Measurements from ENCODE around the gene IRX2. TPM values are rescaled to one million over a fixed set of nuclear protein-coding genes. Genes with fewer than 3 reads are reported as not detected.

The IRX2 gene
- total RNA-seq, 2 donors from 2014 or later = 0.12 TPM; not detected in 1

DNA sequence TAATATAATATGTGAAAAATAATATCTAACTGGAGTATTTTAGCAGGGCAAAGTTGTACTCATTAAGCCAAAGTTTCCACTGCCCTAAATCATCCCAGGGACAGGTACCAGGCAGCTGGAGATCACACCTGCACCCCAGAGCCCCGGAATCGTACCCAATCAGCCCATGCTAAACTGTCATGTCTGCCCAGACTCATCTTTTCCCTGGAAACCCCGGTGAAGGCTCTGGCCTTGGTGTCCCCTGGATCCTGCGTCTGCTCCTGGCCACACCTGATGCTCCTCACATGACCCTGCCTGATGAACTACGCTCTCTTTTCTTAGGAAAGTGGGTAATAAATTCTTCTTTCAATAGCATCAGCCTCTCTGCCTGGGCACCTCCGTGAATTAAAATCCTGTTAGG, 15.6 kb upstream of the IRX2 start:
- Histone ChIP-seq H3K9me3 (no peaks in the 10 kb centered on the region), H3K36me3 (no peaks in the 10 kb centered on the region), H3K27me3 (no peaks in the 10 kb centered on the region), H3K9ac (ENCODE audit: low read depth in 2 of 2, low read length in 2 of 2) (no peak overlapping the region), H3K4me1 (no peaks in the 10 kb centered on the region), H3K4me3 (no peak overlapping the region), H3K27ac (no peak overlapping the region)
- DNase-seq = no peak
- intact Hi-C loops (cut with DNase I) = no loop called here
- TF ChIP-seq, protein P1, sequence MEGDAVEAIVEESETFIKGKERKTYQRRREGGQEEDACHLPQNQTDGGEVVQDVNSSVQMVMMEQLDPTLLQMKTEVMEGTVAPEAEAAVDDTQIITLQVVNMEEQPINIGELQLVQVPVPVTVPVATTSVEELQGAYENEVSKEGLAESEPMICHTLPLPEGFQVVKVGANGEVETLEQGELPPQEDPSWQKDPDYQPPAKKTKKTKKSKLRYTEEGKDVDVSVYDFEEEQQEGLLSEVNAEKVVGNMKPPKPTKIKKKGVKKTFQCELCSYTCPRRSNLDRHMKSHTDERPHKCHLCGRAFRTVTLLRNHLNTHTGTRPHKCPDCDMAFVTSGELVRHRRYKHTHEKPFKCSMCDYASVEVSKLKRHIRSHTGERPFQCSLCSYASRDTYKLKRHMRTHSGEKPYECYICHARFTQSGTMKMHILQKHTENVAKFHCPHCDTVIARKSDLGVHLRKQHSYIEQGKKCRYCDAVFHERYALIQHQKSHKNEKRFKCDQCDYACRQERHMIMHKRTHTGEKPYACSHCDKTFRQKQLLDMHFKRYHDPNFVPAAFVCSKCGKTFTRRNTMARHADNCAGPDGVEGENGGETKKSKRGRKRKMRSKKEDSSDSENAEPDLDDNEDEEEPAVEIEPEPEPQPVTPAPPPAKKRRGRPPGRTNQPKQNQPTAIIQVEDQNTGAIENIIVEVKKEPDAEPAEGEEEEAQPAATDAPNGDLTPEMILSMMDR (IDR thresholded peaks at IDR 0.05) = no peak

- no peaks in the 10 kb centered on the region for H3K27me3 ChIP-seq
- no peak overlapping the region for H3K9ac ChIP-seq (ENCODE audit: low read depth in 2 of 2, low read length in 2 of 2)
- H3K4me3 ChIP-seq = no peak overlapping the region
- H3K4me1 ChIP-seq = no peaks in the 10 kb centered on the region
- TF ChIP-seq, protein P1 (IDR thresholded peaks at IDR 0.05) = no peak
- no peak overlapping the region for H3K27ac ChIP-seq
- H3K36me3 ChIP-seq = no peaks in the 10 kb centered on the region
- no peak for DNase-seq
- H3K9me3 ChIP-seq = no peaks in the 10 kb centered on the region
- intact Hi-C loops (cut with DNase I) = no loop called here
These were observed 13.1 kb upstream of the IRX2 start for GRCh38 chr5:2764581-2764980.

DNA sequence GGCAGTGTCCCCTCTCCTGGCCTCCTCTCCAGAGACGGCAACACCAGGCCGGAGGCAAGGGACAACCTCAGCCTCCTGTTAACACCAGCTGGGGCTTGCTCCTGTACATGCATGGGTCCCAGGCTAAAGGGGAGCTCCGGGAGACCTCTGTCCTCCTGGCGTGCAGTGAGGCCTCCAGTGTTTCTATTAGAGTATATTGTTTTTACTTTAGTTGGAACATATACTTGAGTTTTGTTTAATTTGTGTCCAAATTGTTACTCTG, 12.0 kb upstream of the IRX2 start:
- TF ChIP-seq, protein P1 (IDR thresholded peaks at IDR 0.05) = no peak
- Histone ChIP-seq H3K4me3 (no peak overlapping the region), H3K27ac (no peak overlapping the region), H3K36me3 (no peaks in the 10 kb centered on the region), H3K9me3 (no peaks in the 10 kb centered on the region), H3K27me3 (peaks cover 3% of the 10 kb centered on the region), H3K9ac (ENCODE audit: low read depth in 2 of 2, low read length in 2 of 2) (no peak overlapping the region), H3K4me1 (no peaks in the 10 kb centered on the region)
- intact Hi-C loops (cut with DNase I) = no loop called here
- no peak for DNase-seq

- Histone ChIP-seq H3K9ac (ENCODE audit: low read depth in 2 of 2, low read length in 2 of 2) (no peak overlapping the region), H3K4me3 (no peak overlapping the region), H3K27me3 (peaks cover 5% of the 10 kb centered on the region), H3K27ac (no peak overlapping the region), H3K36me3 (no peaks in the 10 kb centered on the region), H3K9me3 (no peaks in the 10 kb centered on the region), H3K4me1 (no peaks in the 10 kb centered on the region)
- intact Hi-C loops (cut with DNase I) = no loop called here
- TF ChIP-seq, protein P1 (IDR thresholded peaks at IDR 0.05) = no peak
- no peak for DNase-seq
These were observed 11.5 kb upstream of the IRX2 start for GRCh38 chr5:2762744-2763532.

DNA sequence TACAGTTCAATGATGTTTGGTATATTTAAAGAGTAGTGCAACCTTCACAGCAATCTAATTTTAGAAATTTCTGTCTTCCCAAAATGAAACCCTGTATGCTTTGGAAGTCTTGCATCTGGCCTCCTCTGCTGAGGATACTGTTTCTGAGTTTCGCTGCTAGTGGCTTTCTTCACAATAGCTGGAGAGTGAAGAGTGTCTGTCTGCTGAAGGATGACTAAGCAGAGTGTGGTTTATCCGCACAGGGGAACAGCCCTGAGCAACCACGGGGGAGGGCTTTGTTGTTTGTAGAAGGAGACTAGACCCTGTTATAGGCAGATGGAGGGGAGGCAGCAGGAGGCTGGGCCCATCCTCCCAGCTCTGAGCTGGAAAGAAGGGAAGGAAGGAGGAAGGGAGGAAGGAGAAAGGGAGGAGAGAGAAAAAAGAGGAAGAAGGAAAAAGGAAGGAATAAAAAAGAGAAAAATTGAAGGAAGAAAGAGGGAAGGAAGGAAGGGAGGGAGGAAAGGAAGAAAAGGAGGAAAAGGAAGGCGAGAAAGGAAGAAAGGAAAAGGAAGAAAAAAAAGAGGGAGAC, 10.5 kb upstream of the IRX2 start:
- H3K9me3 ChIP-seq = no peaks in the 10 kb centered on the region
- H3K4me1 ChIP-seq = no peaks in the 10 kb centered on the region
- TF ChIP-seq, protein P1 (IDR thresholded peaks at IDR 0.05) = no peak
- H3K4me3 ChIP-seq = no peak overlapping the region
- H3K36me3 ChIP-seq = no peaks in the 10 kb centered on the region
- no peak overlapping the region for H3K27ac ChIP-seq
- DNase-seq = no peak
- intact Hi-C loops (cut with DNase I) = no loop called here
- peaks cover 15% of the 10 kb centered on the region for H3K27me3 ChIP-seq
- H3K9ac ChIP-seq (ENCODE audit: low read depth in 2 of 2, low read length in 2 of 2) = no peak overlapping the region
